ENCODE measurements around the gene ZNF790.

DNA sequence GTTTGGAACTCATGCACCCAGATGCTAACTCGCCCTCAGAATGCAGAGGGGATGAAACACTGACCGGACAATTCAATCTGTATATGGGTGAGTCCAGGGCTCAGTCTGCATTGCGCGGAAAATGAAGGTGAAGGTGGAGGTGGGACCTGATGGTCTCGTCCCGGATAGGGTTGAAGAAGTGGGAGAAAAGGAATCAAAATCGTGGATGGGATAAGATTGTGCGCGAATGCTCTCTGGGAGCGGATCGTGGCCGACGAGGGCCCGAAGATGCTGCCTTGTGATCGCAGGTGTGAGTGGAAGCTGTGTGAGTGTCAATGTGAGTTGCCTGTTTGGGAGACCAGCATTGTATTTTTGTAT is 65.0 kb downstream of the ZNF790 start:
- TF ChIP-seq CTCF (IDR thresholded peaks at IDR 0.05) (no peak), POLR2A (IDR thresholded peaks at IDR 0.05) (no peak)
